Ascending aorta (tissue), 2 donors: ENCODE measurements around the gene HDGFL2. TPM values are rescaled to one million over a fixed set of nuclear protein-coding genes. Genes with fewer than 3 reads are reported as not detected.

Experiments used
- DNase-seq, 2 donors: peaks; one replicate each; pipeline ENCODE4 v3.0.0-alpha.2; 2019; ENCODE audit warnings: low spot score in 2 of 2
- H3K27ac ChIP-seq, 2 donors: fragments of 200-600 bp; sonication (generic); one replicate each; pipeline ENCODE4 v1.5.1; 2016 to 2017; ENCODE audit warnings: mild to moderate bottlenecking in 1 of 2
- H3K27me3 ChIP-seq: fragments of 200-600 bp; sonication (generic); one replicate; pipeline ENCODE4 v1.5.1; 2017
- H3K36me3 ChIP-seq, 2 donors: fragments of 200-600 bp; sonication (generic); one replicate each; pipeline ENCODE4 v1.5.1; 2016
- H3K4me1 ChIP-seq, 2 donors: fragments of 200-600 bp; sonication (generic); one replicate each; pipeline ENCODE4 v1.5.1; 2016 to 2017; ENCODE audit warnings: mild to moderate bottlenecking in 1 of 2
- H3K4me3 ChIP-seq, 2 donors: fragments of 200-600 bp; sonication (generic); one replicate each; pipeline ENCODE4 v1.5.1; 2016 to 2017; ENCODE audit warnings: mild to moderate bottlenecking in 1 of 2
- H3K9me3 ChIP-seq, 2 donors: fragments of 200-600 bp; sonication (generic); one replicate each; pipeline ENCODE4 v1.5.1; 2016
- intact Hi-C: fragments of 100-400 bp; cut with DNase I; formaldehyde crosslinking; loops from one replicate; pipeline ENCODE4 v1.15.1; 2023
- total RNA-seq: library from RNA; depleted of rRNA; stranded (reverse); fragments of >200 nt; gene quantifications from one replicate; pipeline ENCODE4 v1.1.0, GENCODE V29; 2016
- TF ChIP-seq, protein P1 (sequence below), 3 experiments: fragments of 200-600 bp in 2 of 3; fragments of 450-650 bp in 1 of 3; sonication (generic) in 2 of 3; IDR thresholded peaks; one replicate each; pipeline ENCODE4 v1.5.1; 2016 to 2019; ENCODE audit warnings: antibody characterized with exemption in 3 of 3, mild to moderate bottlenecking in 1 of 3, moderate library complexity in 1 of 3

The HDGFL2 gene
- total RNA-seq, 1 donor from 2014 or later, result 15.4 TPM

DNA sequence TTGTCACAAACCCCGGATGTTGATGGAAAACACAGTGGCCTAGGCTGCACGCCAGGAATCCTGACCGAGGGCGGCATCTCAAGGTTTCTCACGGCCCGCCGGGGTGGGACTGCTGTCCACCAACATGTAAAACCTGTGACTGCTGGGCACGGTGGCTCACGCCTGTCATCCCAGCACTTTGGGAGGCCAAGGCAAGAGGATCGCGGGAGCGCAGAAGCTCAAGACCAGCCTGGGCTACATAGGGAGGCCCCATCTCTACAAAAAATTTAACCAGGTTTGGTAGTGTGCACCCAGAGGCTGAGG lies 35.0 kb downstream of the HDGFL2 start:
- H3K4me3 ChIP-seq, result no peak overlapping the region
- H3K36me3 ChIP-seq, result peaks cover 10 to 33% of the 10 kb centered on the region in 2 donors
- no peaks in the 10 kb centered on the region for H3K4me1 ChIP-seq
- TF ChIP-seq, protein P1, sequence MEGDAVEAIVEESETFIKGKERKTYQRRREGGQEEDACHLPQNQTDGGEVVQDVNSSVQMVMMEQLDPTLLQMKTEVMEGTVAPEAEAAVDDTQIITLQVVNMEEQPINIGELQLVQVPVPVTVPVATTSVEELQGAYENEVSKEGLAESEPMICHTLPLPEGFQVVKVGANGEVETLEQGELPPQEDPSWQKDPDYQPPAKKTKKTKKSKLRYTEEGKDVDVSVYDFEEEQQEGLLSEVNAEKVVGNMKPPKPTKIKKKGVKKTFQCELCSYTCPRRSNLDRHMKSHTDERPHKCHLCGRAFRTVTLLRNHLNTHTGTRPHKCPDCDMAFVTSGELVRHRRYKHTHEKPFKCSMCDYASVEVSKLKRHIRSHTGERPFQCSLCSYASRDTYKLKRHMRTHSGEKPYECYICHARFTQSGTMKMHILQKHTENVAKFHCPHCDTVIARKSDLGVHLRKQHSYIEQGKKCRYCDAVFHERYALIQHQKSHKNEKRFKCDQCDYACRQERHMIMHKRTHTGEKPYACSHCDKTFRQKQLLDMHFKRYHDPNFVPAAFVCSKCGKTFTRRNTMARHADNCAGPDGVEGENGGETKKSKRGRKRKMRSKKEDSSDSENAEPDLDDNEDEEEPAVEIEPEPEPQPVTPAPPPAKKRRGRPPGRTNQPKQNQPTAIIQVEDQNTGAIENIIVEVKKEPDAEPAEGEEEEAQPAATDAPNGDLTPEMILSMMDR (IDR thresholded peaks at IDR 0.05), result no peak
- no peak overlapping the region for H3K27ac ChIP-seq
- intact Hi-C loops, result no loop called here
- H3K9me3 ChIP-seq, result no peaks in the 10 kb centered on the region
- no peaks in the 10 kb centered on the region for H3K27me3 ChIP-seq
- DNase-seq, result no peak

DNA sequence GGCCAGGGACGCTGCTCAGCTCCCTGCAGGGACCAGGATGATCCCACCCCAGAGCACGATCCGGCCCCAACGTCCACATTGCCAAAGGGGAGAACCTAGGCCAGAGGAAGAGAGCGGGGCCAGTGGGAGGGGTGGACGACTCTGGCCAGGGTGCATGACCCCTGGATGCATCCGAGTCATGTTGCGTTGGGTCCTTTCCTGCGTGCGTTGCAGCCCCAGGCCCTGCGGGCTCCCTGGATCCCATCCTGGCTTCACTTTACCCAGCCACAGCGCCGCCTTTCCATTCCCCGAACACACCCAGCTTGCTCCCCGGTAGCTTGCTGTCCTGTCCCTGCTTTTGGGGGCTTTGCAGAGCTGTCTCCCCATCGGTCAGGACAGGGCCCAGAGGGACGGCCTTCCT lies 35.7 kb downstream of the HDGFL2 start:
- no peak for DNase-seq
- H3K9me3 ChIP-seq, result no peaks in the 10 kb centered on the region
- H3K4me3 ChIP-seq, result no peak overlapping the region
- intact Hi-C loops, result no loop called here
- no peaks in the 10 kb centered on the region for H3K4me1 ChIP-seq
- TF ChIP-seq, protein P1 (IDR thresholded peaks at IDR 0.05), result no peak
- no peak overlapping the region for H3K27ac ChIP-seq
- no peaks in the 10 kb centered on the region for H3K27me3 ChIP-seq
- peaks cover 6 to 26% of the 10 kb centered on the region in 2 donors for H3K36me3 ChIP-seq

- TF ChIP-seq, protein P1 (IDR thresholded peaks at IDR 0.05), result no peak
- H3K27ac ChIP-seq, result no peak overlapping the region
- H3K36me3 ChIP-seq, result peaks cover 0 to 17% of the 10 kb centered on the region in 2 donors
- H3K27me3 ChIP-seq, result no peaks in the 10 kb centered on the region
- no peak overlapping the region for H3K4me3 ChIP-seq
- H3K4me1 ChIP-seq, result no peaks in the 10 kb centered on the region
- no peak for DNase-seq
- H3K9me3 ChIP-seq, result no peaks in the 10 kb centered on the region
- intact Hi-C loops, result no loop called here
Observed at GRCh38 chr19:4508698-4509097, 36.6 kb downstream of the HDGFL2 start.

- H3K4me3 ChIP-seq, result no peak overlapping the region
- no peaks in the 10 kb centered on the region for H3K27me3 ChIP-seq
- H3K9me3 ChIP-seq, result no peaks in the 10 kb centered on the region
- TF ChIP-seq, protein P1 (IDR thresholded peaks at IDR 0.05), result no peak
- intact Hi-C loops, result no loop called here
- no peaks in the 10 kb centered on the region for H3K4me1 ChIP-seq
- DNase-seq, result no peak
- no peaks in the 10 kb centered on the region for H3K36me3 ChIP-seq
- H3K27ac ChIP-seq, result no peak overlapping the region
Observed at GRCh38 chr19:4510435-4511255, 38.5 kb downstream of the HDGFL2 start.

- Histone ChIP-seq H3K9me3 (no peaks in the 10 kb centered on the region), H3K4me1 (no peaks in the 10 kb centered on the region), H3K27me3 (no peaks in the 10 kb centered on the region), H3K36me3 (no peaks in the 10 kb centered on the region), H3K27ac (no peak overlapping the region), H3K4me3 (no peak overlapping the region)
- DNase-seq, result no peak
- intact Hi-C loops, result no loop called here
- TF ChIP-seq, protein P1 (IDR thresholded peaks at IDR 0.05), result no peak
Observed at GRCh38 chr19:4511300-4512054, 39.4 kb downstream of the HDGFL2 start.
